Measurements from ENCODE around the gene SLC12A5. TPM values are rescaled to one million over a fixed set of nuclear protein-coding genes. Genes with fewer than 3 reads are reported as not detected.

SLC12A5 gene
- total RNA-seq, 1 experiment from 2014 or later: not detected

- DNase-seq (ENCODE audit: low read depth in 1 of 2, low spot score in 2 of 2): no peak
- Histone ChIP-seq H3K36me3 (no peaks in the 10 kb centered on the region), H3K9me3 (replicated peaks) (peaks cover 2% of the 10 kb centered on the region; the same call in 1 of the 2 replicates), H3K27me3 (replicated peaks) (peaks cover 54% of the 10 kb centered on the region), H3K4me1 (replicated peaks) (no peaks in the 10 kb centered on the region), H3K4me3 (no peak overlapping the region), H3K27ac (no peak overlapping the region)
Measured at GRCh38 chr20:46025376-46025783, 3.6 kb upstream of the SLC12A5 start.

- H3K9me3 ChIP-seq (replicated peaks): peaks cover 2% of the 10 kb centered on the region; the same call in 1 of the 2 replicates
- no peak overlapping the region for H3K4me3 ChIP-seq
- no peak overlapping the region for H3K27ac ChIP-seq
- no peaks in the 10 kb centered on the region for H3K36me3 ChIP-seq
- no peak for DNase-seq (ENCODE audit: low read depth in 1 of 2, low spot score in 2 of 2)
- no peaks in the 10 kb centered on the region for H3K4me1 ChIP-seq (replicated peaks)
- peaks cover 60% of the 10 kb centered on the region for H3K27me3 ChIP-seq (replicated peaks)
Measured at GRCh38 chr20:46027245-46027853, 1.7 kb upstream of the SLC12A5 start.

GRCh38 chr20:46028110-46028509, 905 bp upstream of the SLC12A5 start:
- no peak overlapping the region for H3K4me3 ChIP-seq
- H3K9me3 ChIP-seq (replicated peaks): peaks cover 2% of the 10 kb centered on the region; the same call in 1 of the 2 replicates
- no peaks in the 10 kb centered on the region for H3K4me1 ChIP-seq (replicated peaks)
- DNase-seq (ENCODE audit: low read depth in 1 of 2, low spot score in 2 of 2): no peak
- no peaks in the 10 kb centered on the region for H3K36me3 ChIP-seq
- peaks cover 65% of the 10 kb centered on the region for H3K27me3 ChIP-seq (replicated peaks)
- H3K27ac ChIP-seq: no peak overlapping the region

GRCh38 chr20:46030284-46031013, 1.4 kb downstream of the SLC12A5 start:
- peaks cover 72% of the 10 kb centered on the region for H3K27me3 ChIP-seq (replicated peaks)
- DNase-seq (ENCODE audit: low read depth in 1 of 2, low spot score in 2 of 2): no peak
- no peaks in the 10 kb centered on the region for H3K4me1 ChIP-seq (replicated peaks)
- H3K4me3 ChIP-seq: no peak overlapping the region
- H3K27ac ChIP-seq: no peak overlapping the region
- no peaks in the 10 kb centered on the region for H3K36me3 ChIP-seq
- peaks cover 2% of the 10 kb centered on the region; the same call in 1 of the 2 replicates for H3K9me3 ChIP-seq (replicated peaks)

GRCh38 chr20:46031014-46031569, 2.1 kb downstream of the SLC12A5 start:
- H3K27me3 ChIP-seq (replicated peaks): peaks cover 76% of the 10 kb centered on the region
- H3K4me3 ChIP-seq: no peak overlapping the region
- no peak overlapping the region for H3K27ac ChIP-seq
- no peaks in the 10 kb centered on the region for H3K36me3 ChIP-seq
- DNase-seq (ENCODE audit: low read depth in 1 of 2, low spot score in 2 of 2): no peak
- no peaks in the 10 kb centered on the region for H3K4me1 ChIP-seq (replicated peaks)
- H3K9me3 ChIP-seq (replicated peaks): peaks cover 2% of the 10 kb centered on the region; the same call in 1 of the 2 replicates

- H3K36me3 ChIP-seq: no peaks in the 10 kb centered on the region
- DNase-seq (ENCODE audit: low read depth in 1 of 2, low spot score in 2 of 2): no peak
- H3K27ac ChIP-seq: no peak overlapping the region
- no peak overlapping the region for H3K4me3 ChIP-seq
- H3K27me3 ChIP-seq (replicated peaks): peaks cover 78% of the 10 kb centered on the region
- peaks cover 2% of the 10 kb centered on the region; the same call in 1 of the 2 replicates for H3K9me3 ChIP-seq (replicated peaks)
- no peaks in the 10 kb centered on the region for H3K4me1 ChIP-seq (replicated peaks)
Measured at GRCh38 chr20:46031701-46032254, 2.8 kb downstream of the SLC12A5 start.

- Histone ChIP-seq H3K4me1 (replicated peaks) (no peaks in the 10 kb centered on the region), H3K27ac (no peak overlapping the region), H3K4me3 (no peak overlapping the region), H3K36me3 (no peaks in the 10 kb centered on the region), H3K27me3 (replicated peaks) (peaks cover 61% of the 10 kb centered on the region), H3K9me3 (replicated peaks) (peaks cover under 1% of the 10 kb centered on the region; the same call in 1 of the 2 replicates)
- DNase-seq (ENCODE audit: low read depth in 1 of 2, low spot score in 2 of 2): no peak
Measured at GRCh38 chr20:46034039-46034438, 5.0 kb downstream of the SLC12A5 start.

- no peak overlapping the region for H3K27ac ChIP-seq
- no peak for DNase-seq (ENCODE audit: low read depth in 1 of 2, low spot score in 2 of 2)
- H3K4me1 ChIP-seq (replicated peaks): no peaks in the 10 kb centered on the region
- H3K4me3 ChIP-seq: no peak overlapping the region
- H3K36me3 ChIP-seq: no peaks in the 10 kb centered on the region
- peaks cover 50% of the 10 kb centered on the region for H3K27me3 ChIP-seq (replicated peaks)
- no peaks in the 10 kb centered on the region for H3K9me3 ChIP-seq (replicated peaks)
Measured at GRCh38 chr20:46035253-46035652, 6.2 kb downstream of the SLC12A5 start.

- Histone ChIP-seq H3K4me3 (no peak overlapping the region), H3K27ac (no peak overlapping the region), H3K36me3 (no peaks in the 10 kb centered on the region), H3K27me3 (replicated peaks) (peaks cover 47% of the 10 kb centered on the region), H3K9me3 (replicated peaks) (no peaks in the 10 kb centered on the region), H3K4me1 (replicated peaks) (no peaks in the 10 kb centered on the region)
- no peak for DNase-seq (ENCODE audit: low read depth in 1 of 2, low spot score in 2 of 2)
Measured at GRCh38 chr20:46035713-46036112, 6.7 kb downstream of the SLC12A5 start.

- no peak overlapping the region for H3K4me3 ChIP-seq
- no peaks in the 10 kb centered on the region for H3K4me1 ChIP-seq (replicated peaks)
- H3K27me3 ChIP-seq (replicated peaks): peaks cover 40% of the 10 kb centered on the region
- no peak for DNase-seq (ENCODE audit: low read depth in 1 of 2, low spot score in 2 of 2)
- no peaks in the 10 kb centered on the region for H3K36me3 ChIP-seq
- H3K27ac ChIP-seq: no peak overlapping the region
- H3K9me3 ChIP-seq (replicated peaks): no peaks in the 10 kb centered on the region
Measured at GRCh38 chr20:46036370-46036769, 7.4 kb downstream of the SLC12A5 start.

- Histone ChIP-seq H3K9me3 (replicated peaks) (no peaks in the 10 kb centered on the region), H3K27ac (no peak overlapping the region), H3K4me1 (replicated peaks) (no peaks in the 10 kb centered on the region), H3K4me3 (no peak overlapping the region), H3K36me3 (no peaks in the 10 kb centered on the region), H3K27me3 (replicated peaks) (peaks cover 33% of the 10 kb centered on the region)
- no peak for DNase-seq (ENCODE audit: low read depth in 1 of 2, low spot score in 2 of 2)
Measured at GRCh38 chr20:46037036-46037435, 8.0 kb downstream of the SLC12A5 start.

- H3K4me1 ChIP-seq (replicated peaks): no peaks in the 10 kb centered on the region
- H3K4me3 ChIP-seq: no peak overlapping the region
- 0 out of 2 replicates have a peak, but pooled peaks cover 8% of the 10 kb centered on the region for H3K27me3 ChIP-seq (replicated peaks)
- H3K9me3 ChIP-seq (replicated peaks): no peaks in the 10 kb centered on the region
- H3K27ac ChIP-seq: no peak overlapping the region
- no peak for DNase-seq (ENCODE audit: low read depth in 1 of 2, low spot score in 2 of 2)
- H3K36me3 ChIP-seq: no peaks in the 10 kb centered on the region
Measured at GRCh38 chr20:46040902-46041535, 12.0 kb downstream of the SLC12A5 start.

GRCh38 chr20:46043556-46043955, 14.5 kb downstream of the SLC12A5 start:
- no peaks in the 10 kb centered on the region for H3K36me3 ChIP-seq
- H3K27me3 ChIP-seq (replicated peaks): no peaks in the 10 kb centered on the region; the same call in 1 of the 2 replicates
- H3K4me3 ChIP-seq: no peak overlapping the region
- no peak for DNase-seq (ENCODE audit: low read depth in 1 of 2, low spot score in 2 of 2)
- H3K4me1 ChIP-seq (replicated peaks): no peaks in the 10 kb centered on the region
- no peaks in the 10 kb centered on the region for H3K9me3 ChIP-seq (replicated peaks)
- H3K27ac ChIP-seq: no peak overlapping the region
